RPMI8226 (cell line): ENCODE measurements around the gene FAM72D.
"Not testable (repeated sequence)": the region's sequence is repeated elsewhere in the genome, so short reads cannot be mapped to it uniquely, and the experiment has no call there.

ENCODE experiments used
- DNase-seq: peaks from one replicate; pipeline ENCODE4 v3.0.0-alpha.2; 2015

Gene FAM72D

GRCh38 chr1:145095284-145096057 lies at the start of gene FAM72D, which contains the start of gene SRGAP2B:
FAM72D (plus strand) TSS chr1:145095974; CDS start chr1:145096848, 874 bp downstream.
SRGAP2B (minus strand) TSS chr1:145095328; CDS start chr1:145092901, 2,427 bp downstream.
- DNase-seq, result not testable (repeated sequence)

GRCh38 chr1:145047553-145047952 lies 48.2 kb upstream of the FAM72D start:
- not testable (repeated sequence) for DNase-seq

- DNase-seq, result not testable (repeated sequence)
Observed at GRCh38 chr1:145048181-145048856, 47.5 kb upstream of the FAM72D start.

- not testable (repeated sequence) for DNase-seq
Observed at GRCh38 chr1:145052019-145052776, 43.6 kb upstream of the FAM72D start.

GRCh38 chr1:145053428-145053827 lies 42.3 kb upstream of the FAM72D start:
- DNase-seq, result not testable (repeated sequence)

- DNase-seq, result not testable (repeated sequence)
Observed at GRCh38 chr1:145055217-145055760, 40.5 kb upstream of the FAM72D start.

GRCh38 chr1:145058184-145058583 lies 37.6 kb upstream of the FAM72D start:
- DNase-seq, result not testable (repeated sequence)

- not testable (repeated sequence) for DNase-seq
Observed at GRCh38 chr1:145063285-145063684, 32.5 kb upstream of the FAM72D start.

- not testable (repeated sequence) for DNase-seq
Observed at GRCh38 chr1:145063941-145064648, 31.7 kb upstream of the FAM72D start.

GRCh38 chr1:145065194-145065826 lies 30.5 kb upstream of the FAM72D start:
- DNase-seq, result not testable (repeated sequence)

GRCh38 chr1:145066486-145066885 lies 29.3 kb upstream of the FAM72D start:
- DNase-seq, result not testable (repeated sequence)

GRCh38 chr1:145071569-145071968 lies 24.2 kb upstream of the FAM72D start:
- DNase-seq, result not testable (repeated sequence)

- not testable (repeated sequence) for DNase-seq
Observed at GRCh38 chr1:145074021-145074559, 21.7 kb upstream of the FAM72D start.

- DNase-seq, result not testable (repeated sequence)
Observed at GRCh38 chr1:145076877-145077276, 18.9 kb upstream of the FAM72D start.

GRCh38 chr1:145077872-145078786 lies 17.6 kb upstream of the FAM72D start:
- not testable (repeated sequence) for DNase-seq

GRCh38 chr1:145078787-145079370 lies 16.9 kb upstream of the FAM72D start:
- DNase-seq, result not testable (repeated sequence)

- DNase-seq, result not testable (repeated sequence)
Observed at GRCh38 chr1:145079737-145080136, 16.0 kb upstream of the FAM72D start.

- DNase-seq, result not testable (repeated sequence)
Observed at GRCh38 chr1:145080193-145080592, 15.6 kb upstream of the FAM72D start.

GRCh38 chr1:145082483-145083255 lies 13.1 kb upstream of the FAM72D start:
- DNase-seq, result not testable (repeated sequence)
